DOHH2 (cell line): ENCODE data around the gene HNF1A.

Source experiments
- EZH2phosphoT487 ChIP-seq: fragments of 200-600 bp; sonication (generic); IDR thresholded peaks from 2 replicates; pipeline ENCODE4 v1.6.1; 2017; ENCODE audit warnings: borderline replicate concordance, mild to moderate bottlenecking, antibody characterized with exemption, low read length, moderate library complexity, mixed read lengths
- TF ChIP-seq, protein P1 (sequence below): fragments of 200-600 bp; sonication (generic); IDR thresholded peaks from one replicate; pipeline ENCODE4 v1.5.1; 2014; ENCODE audit warnings: antibody characterized with exemption, mild to moderate bottlenecking, low read depth, low read length; ENCODE audit not compliant: poor library complexity, severe bottlenecking

DNA sequence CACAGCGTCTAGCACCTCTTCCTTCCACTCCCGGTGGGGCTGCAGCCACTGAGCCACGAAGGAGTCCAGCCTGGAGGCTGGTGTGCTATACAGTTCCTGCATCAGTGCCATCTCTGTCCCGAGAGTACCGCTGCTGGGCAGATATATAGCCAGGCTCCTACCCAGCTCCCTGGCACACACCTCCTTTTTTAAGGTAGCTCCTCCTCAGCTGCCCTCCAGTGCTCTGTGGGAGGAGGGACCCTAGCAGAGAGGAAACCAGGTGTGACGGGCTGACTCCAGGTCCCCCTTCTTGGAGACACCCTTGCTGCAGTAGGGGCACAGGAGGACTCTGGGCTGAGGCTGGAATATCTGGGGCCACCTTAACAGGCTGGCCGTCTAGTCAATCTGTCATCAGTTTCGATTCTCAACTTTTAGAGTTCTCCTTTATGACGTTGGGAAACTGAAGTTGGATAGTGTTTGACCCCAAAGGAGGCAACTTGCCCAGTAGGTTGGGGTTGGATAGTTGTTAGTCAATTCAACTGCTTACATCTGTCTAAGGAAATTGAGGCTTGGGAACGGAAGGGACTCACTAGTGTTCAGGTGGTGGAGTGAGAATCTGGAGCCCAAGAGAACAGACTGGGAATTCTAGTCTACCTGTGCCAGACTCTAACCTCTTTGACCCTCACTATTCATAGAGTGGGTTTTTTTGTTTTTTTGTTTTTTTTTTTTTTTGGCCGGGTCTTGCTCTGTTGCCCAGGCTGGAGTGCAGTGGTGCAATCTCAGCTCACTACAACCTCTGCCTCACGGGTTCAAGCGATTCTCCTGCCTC is 60.7 kb downstream of the HNF1A start, which contains the start of gene OASL:
- TF ChIP-seq, protein P1, sequence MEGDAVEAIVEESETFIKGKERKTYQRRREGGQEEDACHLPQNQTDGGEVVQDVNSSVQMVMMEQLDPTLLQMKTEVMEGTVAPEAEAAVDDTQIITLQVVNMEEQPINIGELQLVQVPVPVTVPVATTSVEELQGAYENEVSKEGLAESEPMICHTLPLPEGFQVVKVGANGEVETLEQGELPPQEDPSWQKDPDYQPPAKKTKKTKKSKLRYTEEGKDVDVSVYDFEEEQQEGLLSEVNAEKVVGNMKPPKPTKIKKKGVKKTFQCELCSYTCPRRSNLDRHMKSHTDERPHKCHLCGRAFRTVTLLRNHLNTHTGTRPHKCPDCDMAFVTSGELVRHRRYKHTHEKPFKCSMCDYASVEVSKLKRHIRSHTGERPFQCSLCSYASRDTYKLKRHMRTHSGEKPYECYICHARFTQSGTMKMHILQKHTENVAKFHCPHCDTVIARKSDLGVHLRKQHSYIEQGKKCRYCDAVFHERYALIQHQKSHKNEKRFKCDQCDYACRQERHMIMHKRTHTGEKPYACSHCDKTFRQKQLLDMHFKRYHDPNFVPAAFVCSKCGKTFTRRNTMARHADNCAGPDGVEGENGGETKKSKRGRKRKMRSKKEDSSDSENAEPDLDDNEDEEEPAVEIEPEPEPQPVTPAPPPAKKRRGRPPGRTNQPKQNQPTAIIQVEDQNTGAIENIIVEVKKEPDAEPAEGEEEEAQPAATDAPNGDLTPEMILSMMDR, result no peak
- no peak for TF ChIP-seq EZH2phosphoT487
